Measurements from ENCODE around the gene PCDHA6. TPM values are rescaled to one million over a fixed set of nuclear protein-coding genes. Genes with fewer than 3 reads are reported as not detected.
"Not testable (repeated sequence)": the region's sequence is repeated elsewhere in the genome, so short reads cannot be mapped to it uniquely, and the experiment has no call there.

The PCDHA6 gene
- polyA plus RNA-seq, 1 donor = 0.85 TPM

DNA sequence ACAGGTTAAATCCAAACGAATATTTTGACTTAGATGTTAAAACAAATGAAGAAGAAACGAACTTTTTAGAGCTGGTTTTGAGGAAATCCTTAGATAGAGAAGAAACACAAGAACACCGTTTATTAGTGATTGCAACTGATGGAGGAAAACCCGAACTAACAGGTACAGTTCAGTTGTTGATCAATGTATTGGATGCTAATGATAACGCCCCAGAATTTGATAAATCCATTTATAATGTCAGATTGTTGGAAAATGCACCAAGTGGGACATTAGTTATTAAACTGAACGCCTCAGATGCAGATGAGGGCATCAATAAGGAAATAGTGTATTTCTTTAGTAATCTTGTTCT is 5.5 kb upstream of the PCDHA6 start:
- no peak overlapping the region for H3K4me3 ChIP-seq (ENCODE audit: low read length)
- no peaks in the 10 kb centered on the region for H3K36me3 ChIP-seq (ENCODE audit: control insufficient read depth, insufficient read depth, low read length)
- peaks cover 25% of the 10 kb centered on the region for H3K9me3 ChIP-seq (ENCODE audit: control insufficient read depth, low read depth, low read length)
- no peak for DNase-seq
- 31% methylated on average over 5 of the region's 6 CpGs for WGBS (ENCODE audit: insufficient coverage, low lambda C conversion rate)
- H3K27me3 ChIP-seq (ENCODE audit: control insufficient read depth, insufficient read depth, low read length) = no peaks in the 10 kb centered on the region
- H3K4me1 ChIP-seq (ENCODE audit: control insufficient read depth, insufficient read depth, low read length) = no peaks in the 10 kb centered on the region
- H3K27ac ChIP-seq (ENCODE audit: low read length) = no peak overlapping the region

DNA sequence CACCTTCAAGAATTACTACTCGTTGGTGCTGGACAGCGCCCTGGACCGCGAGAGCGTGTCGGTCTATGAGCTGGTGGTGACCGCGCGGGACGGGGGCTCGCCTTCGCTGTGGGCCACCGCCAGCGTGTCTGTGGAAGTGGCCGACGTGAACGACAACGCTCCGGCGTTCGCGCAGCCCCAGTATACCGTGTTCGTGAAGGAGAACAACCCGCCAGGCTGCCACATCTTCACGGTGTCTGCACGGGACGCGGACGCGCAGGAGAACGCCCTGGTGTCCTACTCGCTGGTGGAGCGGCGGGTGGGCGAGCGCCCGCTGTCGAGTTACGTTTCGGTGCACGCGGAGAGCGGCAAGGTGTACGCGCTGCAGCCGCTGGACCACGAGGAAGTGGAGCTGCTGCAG is 4.8 kb upstream of the PCDHA6 start:
- not testable (repeated sequence) for DNase-seq; H3K36me3 ChIP-seq (ENCODE audit: control insufficient read depth, insufficient read depth, low read length); H3K27me3 ChIP-seq (ENCODE audit: control insufficient read depth, insufficient read depth, low read length); H3K4me3 ChIP-seq (ENCODE audit: low read length); H3K27ac ChIP-seq (ENCODE audit: low read length); H3K4me1 ChIP-seq (ENCODE audit: control insufficient read depth, insufficient read depth, low read length)
- WGBS (ENCODE audit: insufficient coverage, low lambda C conversion rate) = no CpG with 5 or more reads among the region's 48 CpGs
- peaks cover 26% of the 10 kb centered on the region for H3K9me3 ChIP-seq (ENCODE audit: control insufficient read depth, low read depth, low read length)

DNA sequence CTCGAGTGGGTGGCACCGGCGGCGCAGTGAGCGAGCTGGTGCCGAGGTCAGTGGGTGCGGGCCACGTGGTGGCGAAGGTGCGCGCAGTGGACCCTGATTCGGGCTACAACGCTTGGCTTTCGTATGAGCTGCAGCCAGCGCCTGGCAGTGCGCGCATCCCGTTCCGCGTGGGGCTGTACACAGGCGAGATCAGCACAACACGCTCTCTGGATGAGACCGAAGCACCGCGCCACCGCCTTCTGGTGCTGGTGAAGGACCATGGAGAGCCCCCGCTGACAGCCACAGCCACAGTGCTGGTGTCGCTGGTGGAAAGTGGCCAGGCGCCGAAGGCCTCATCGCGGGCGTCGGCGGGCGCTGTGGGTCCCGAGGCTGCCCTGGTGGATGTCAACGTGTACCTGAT is 4.3 kb upstream of the PCDHA6 start:
- H3K4me1 ChIP-seq (ENCODE audit: control insufficient read depth, insufficient read depth, low read length) = no peaks in the 10 kb centered on the region
- no peaks in the 10 kb centered on the region for H3K36me3 ChIP-seq (ENCODE audit: control insufficient read depth, insufficient read depth, low read length)
- DNase-seq = no peak
- WGBS (ENCODE audit: insufficient coverage, low lambda C conversion rate) = no CpG with 5 or more reads among the region's 38 CpGs
- peaks cover 3% of the 10 kb centered on the region for H3K27me3 ChIP-seq (ENCODE audit: control insufficient read depth, insufficient read depth, low read length)
- H3K4me3 ChIP-seq (ENCODE audit: low read length) = no peak overlapping the region
- no peak overlapping the region for H3K27ac ChIP-seq (ENCODE audit: low read length)
- H3K9me3 ChIP-seq (ENCODE audit: control insufficient read depth, low read depth, low read length) = peaks cover 30% of the 10 kb centered on the region

DNA sequence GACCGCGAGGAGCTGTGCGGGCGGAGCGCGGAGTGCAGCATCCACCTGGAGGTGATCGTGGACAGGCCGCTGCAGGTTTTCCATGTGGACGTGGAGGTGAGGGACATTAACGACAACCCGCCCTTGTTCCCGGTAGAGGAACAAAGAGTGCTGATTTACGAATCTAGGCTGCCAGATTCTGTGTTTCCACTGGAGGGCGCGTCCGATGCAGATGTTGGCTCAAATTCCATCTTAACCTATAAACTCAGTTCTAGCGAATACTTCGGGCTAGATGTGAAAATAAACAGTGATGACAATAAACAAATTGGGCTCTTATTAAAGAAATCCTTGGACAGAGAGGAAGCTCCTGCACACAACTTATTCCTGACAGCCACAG is 590 bp downstream of the PCDHA6 start:
- no peak for DNase-seq
- no peak overlapping the region for H3K4me3 ChIP-seq (ENCODE audit: low read length)
- no peaks in the 10 kb centered on the region for H3K36me3 ChIP-seq (ENCODE audit: control insufficient read depth, insufficient read depth, low read length)
- H3K4me1 ChIP-seq (ENCODE audit: control insufficient read depth, insufficient read depth, low read length) = no peaks in the 10 kb centered on the region
- H3K9me3 ChIP-seq (ENCODE audit: control insufficient read depth, low read depth, low read length) = peaks cover 31% of the 10 kb centered on the region
- WGBS (ENCODE audit: insufficient coverage, low lambda C conversion rate) = no CpG with 5 or more reads among the region's 18 CpGs
- H3K27ac ChIP-seq (ENCODE audit: low read length) = no peak overlapping the region
- H3K27me3 ChIP-seq (ENCODE audit: control insufficient read depth, insufficient read depth, low read length) = peaks cover 3% of the 10 kb centered on the region

- not testable (repeated sequence) for H3K4me1 ChIP-seq (ENCODE audit: control insufficient read depth, insufficient read depth, low read length); H3K4me3 ChIP-seq (ENCODE audit: low read length); H3K36me3 ChIP-seq (ENCODE audit: control insufficient read depth, insufficient read depth, low read length); H3K27ac ChIP-seq (ENCODE audit: low read length); H3K27me3 ChIP-seq (ENCODE audit: control insufficient read depth, insufficient read depth, low read length)
- DNase-seq = peak in 1 of 2 donors; percentile 3
- peaks cover 25% of the 10 kb centered on the region for H3K9me3 ChIP-seq (ENCODE audit: control insufficient read depth, low read depth, low read length)
- WGBS (ENCODE audit: insufficient coverage, low lambda C conversion rate) = no CpG with 5 or more reads among the region's 106 CpGs
Observed at GRCh38 chr5:140829511-140830501, 2.0 kb downstream of the PCDHA6 start.

DNA sequence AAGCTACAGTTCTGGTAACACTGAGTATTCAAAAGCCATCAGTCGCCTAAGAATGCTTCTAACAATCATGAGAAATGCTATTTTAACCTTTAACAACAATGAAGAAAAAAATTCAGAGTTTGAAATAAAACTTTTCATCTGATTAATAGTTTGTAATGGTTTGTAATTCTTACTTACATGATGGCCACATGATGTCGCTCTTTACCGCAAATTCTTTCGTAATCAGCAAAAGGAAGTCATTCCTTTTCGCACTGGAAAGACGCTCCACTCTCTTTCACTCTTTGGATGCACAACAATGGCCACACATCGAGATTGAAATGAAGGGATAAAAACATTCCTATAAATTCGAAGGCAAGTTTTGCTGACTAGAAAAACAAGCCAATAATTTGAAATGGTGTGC is 6.2 kb downstream of the PCDHA6 start, which contains the start of gene PCDHA7:
TSS of gene PCDHA7 (plus strand) at position 277 of the 400 bp plus-strand sequence. CDS start at position 392, 115 bp downstream.
- no peak within 1 kb of the TSS for H3K4me3 ChIP-seq (ENCODE audit: low read length)
- H3K4me1 ChIP-seq (ENCODE audit: control insufficient read depth, insufficient read depth, low read length) = no peaks in the 10 kb centered on the region
- peaks cover 3% of the 10 kb centered on the region for H3K27me3 ChIP-seq (ENCODE audit: control insufficient read depth, insufficient read depth, low read length)
- H3K36me3 ChIP-seq (ENCODE audit: control insufficient read depth, insufficient read depth, low read length) = no peaks in the 10 kb centered on the region
- no peak for DNase-seq
- H3K9me3 ChIP-seq (ENCODE audit: control insufficient read depth, low read depth, low read length) = peaks cover 32% of the 10 kb centered on the region
- H3K27ac ChIP-seq (ENCODE audit: low read length) = no peak within 1 kb of the TSS
- WGBS (ENCODE audit: insufficient coverage, low lambda C conversion rate) = 12% methylated on average over 3 of the region's 8 CpGs

GRCh38 chr5:140834439-140835008 is 6.8 kb downstream of the PCDHA6 start:
- not testable (repeated sequence) for DNase-seq; H3K36me3 ChIP-seq (ENCODE audit: control insufficient read depth, insufficient read depth, low read length); H3K27ac ChIP-seq (ENCODE audit: low read length); H3K4me3 ChIP-seq (ENCODE audit: low read length); H3K4me1 ChIP-seq (ENCODE audit: control insufficient read depth, insufficient read depth, low read length); H3K27me3 ChIP-seq (ENCODE audit: control insufficient read depth, insufficient read depth, low read length)
- H3K9me3 ChIP-seq (ENCODE audit: control insufficient read depth, low read depth, low read length) = peaks cover 26% of the 10 kb centered on the region
- no CpG with 5 or more reads among the region's 38 CpGs for WGBS (ENCODE audit: insufficient coverage, low lambda C conversion rate)

DNA sequence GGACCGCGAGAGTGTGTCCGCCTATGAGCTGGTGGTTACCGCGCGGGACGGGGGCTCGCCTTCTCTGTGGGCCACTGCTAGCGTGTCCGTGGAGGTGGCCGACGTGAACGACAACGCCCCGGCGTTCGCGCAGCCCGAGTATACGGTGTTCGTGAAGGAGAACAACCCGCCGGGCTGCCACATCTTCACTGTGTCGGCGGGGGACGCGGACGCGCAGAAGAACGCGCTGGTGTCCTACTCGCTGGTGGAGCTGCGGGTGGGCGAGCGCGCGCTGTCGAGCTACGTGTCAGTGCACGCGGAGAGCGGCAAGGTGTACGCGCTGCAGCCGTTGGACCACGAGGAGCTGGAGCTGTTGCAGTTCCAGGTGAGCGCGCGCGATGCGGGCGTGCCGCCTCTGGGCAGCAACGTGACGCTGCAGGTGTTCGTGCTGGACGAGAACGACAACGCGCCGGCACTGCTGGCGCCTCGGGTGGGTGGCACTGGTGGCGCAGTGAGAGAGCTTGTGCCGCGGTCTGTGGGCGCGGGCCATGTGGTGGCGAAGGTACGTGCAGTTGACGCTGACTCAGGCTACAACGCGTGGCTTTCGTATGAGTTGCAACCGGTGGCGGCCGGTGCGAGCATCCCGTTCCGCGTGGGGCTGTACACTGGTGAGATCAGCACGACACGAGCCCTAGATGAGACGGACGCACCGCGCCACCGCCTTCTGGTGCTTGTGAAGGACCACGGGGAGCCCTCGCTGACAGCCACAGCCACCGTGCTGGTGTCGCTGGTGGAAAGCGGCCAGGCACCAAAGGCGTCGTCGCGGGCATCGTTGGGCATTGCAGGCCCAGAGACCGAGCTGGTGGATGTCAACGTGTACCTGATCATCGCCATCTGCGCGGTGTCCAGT is 8.1 kb downstream of the PCDHA6 start:
- no peaks in the 10 kb centered on the region for H3K36me3 ChIP-seq (ENCODE audit: control insufficient read depth, insufficient read depth, low read length)
- no peak overlapping the region for H3K4me3 ChIP-seq (ENCODE audit: low read length)
- peaks cover 19% of the 10 kb centered on the region for H3K9me3 ChIP-seq (ENCODE audit: control insufficient read depth, low read depth, low read length)
- no peak for DNase-seq
- H3K27me3 ChIP-seq (ENCODE audit: control insufficient read depth, insufficient read depth, low read length) = peaks cover 3% of the 10 kb centered on the region
- WGBS (ENCODE audit: insufficient coverage, low lambda C conversion rate) = no CpG with 5 or more reads among the region's 103 CpGs
- no peaks in the 10 kb centered on the region for H3K4me1 ChIP-seq (ENCODE audit: control insufficient read depth, insufficient read depth, low read length)
- no peak overlapping the region for H3K27ac ChIP-seq (ENCODE audit: low read length)

- Histone ChIP-seq H3K36me3 (ENCODE audit: control insufficient read depth, insufficient read depth, low read length) (no peaks in the 10 kb centered on the region), H3K9me3 (ENCODE audit: control insufficient read depth, low read depth, low read length) (peaks cover 23% of the 10 kb centered on the region), H3K27me3 (ENCODE audit: control insufficient read depth, insufficient read depth, low read length) (no peaks in the 10 kb centered on the region), H3K4me3 (ENCODE audit: low read length) (no peak within 1 kb of the TSS), H3K4me1 (ENCODE audit: control insufficient read depth, insufficient read depth, low read length) (no peaks in the 10 kb centered on the region), H3K27ac (ENCODE audit: low read length) (no peak within 1 kb of the TSS)
- DNase-seq = no peak
- 80% methylated on average over 1 of the region's 47 CpGs for WGBS (ENCODE audit: insufficient coverage, low lambda C conversion rate)
Observed at GRCh38 chr5:140840978-140841962, 13.5 kb downstream of the PCDHA6 start, which contains the start of gene PCDHA8. Gene PCDHA8, plus strand, starts transcription at chr5:140841187. Its CDS starts 135 bp downstream, at chr5:140841322.

All from large intestine (tissue), 3 donors.